Measurements from ENCODE around the gene OAT.
"Not testable (repeated sequence)": the region's sequence is repeated elsewhere in the genome, so short reads cannot be mapped to it uniquely, and the experiment has no call there.

OAT gene

DNA sequence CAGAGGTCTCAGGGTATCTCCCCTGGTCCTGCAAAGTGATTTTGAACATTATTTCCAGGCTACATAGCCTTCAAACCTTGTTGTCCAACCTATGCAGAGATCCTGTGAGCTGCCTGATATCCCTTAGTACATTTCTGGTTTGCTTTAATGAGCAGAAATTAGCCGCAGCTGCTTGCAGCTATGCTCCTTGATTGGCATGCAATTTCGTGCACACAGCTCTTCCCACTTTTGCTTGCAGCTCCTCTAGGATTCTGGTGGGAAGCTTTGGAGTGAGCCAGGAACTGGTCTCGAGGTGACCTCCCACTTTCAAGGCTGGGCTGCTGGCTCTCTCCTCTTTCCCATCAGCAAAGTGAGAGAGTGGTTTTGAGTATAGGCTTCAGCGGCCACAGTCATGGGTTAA lies 45.8 kb downstream of the OAT start:
- Histone ChIP-seq H3K27ac (replicated peaks) (no peak overlapping the region), H3K27me3 (ENCODE audit: insufficient read depth, poor library complexity, severe bottlenecking) (peaks cover 10% of the 10 kb centered on the region), H3K4me3 (replicated peaks; ENCODE audit: insufficient read depth, low read length) (no peak overlapping the region)
- TF ChIP-seq, protein P1, sequence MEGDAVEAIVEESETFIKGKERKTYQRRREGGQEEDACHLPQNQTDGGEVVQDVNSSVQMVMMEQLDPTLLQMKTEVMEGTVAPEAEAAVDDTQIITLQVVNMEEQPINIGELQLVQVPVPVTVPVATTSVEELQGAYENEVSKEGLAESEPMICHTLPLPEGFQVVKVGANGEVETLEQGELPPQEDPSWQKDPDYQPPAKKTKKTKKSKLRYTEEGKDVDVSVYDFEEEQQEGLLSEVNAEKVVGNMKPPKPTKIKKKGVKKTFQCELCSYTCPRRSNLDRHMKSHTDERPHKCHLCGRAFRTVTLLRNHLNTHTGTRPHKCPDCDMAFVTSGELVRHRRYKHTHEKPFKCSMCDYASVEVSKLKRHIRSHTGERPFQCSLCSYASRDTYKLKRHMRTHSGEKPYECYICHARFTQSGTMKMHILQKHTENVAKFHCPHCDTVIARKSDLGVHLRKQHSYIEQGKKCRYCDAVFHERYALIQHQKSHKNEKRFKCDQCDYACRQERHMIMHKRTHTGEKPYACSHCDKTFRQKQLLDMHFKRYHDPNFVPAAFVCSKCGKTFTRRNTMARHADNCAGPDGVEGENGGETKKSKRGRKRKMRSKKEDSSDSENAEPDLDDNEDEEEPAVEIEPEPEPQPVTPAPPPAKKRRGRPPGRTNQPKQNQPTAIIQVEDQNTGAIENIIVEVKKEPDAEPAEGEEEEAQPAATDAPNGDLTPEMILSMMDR (IDR thresholded peaks at IDR 0.05; ENCODE audit: insufficient read depth, low read length), result no peak
- no peak for TF ChIP-seq SPI1 (IDR thresholded peaks at IDR 0.05; ENCODE audit: borderline replicate concordance, low read depth)
- TF ChIP-seq GABPA (IDR thresholded peaks at IDR 0.05; ENCODE audit: low read depth), result no peak
- TF ChIP-seq POLR2AphosphoS5 (IDR thresholded peaks at IDR 0.05; ENCODE audit: low read depth), result no peak
- TF ChIP-seq, protein P2, sequence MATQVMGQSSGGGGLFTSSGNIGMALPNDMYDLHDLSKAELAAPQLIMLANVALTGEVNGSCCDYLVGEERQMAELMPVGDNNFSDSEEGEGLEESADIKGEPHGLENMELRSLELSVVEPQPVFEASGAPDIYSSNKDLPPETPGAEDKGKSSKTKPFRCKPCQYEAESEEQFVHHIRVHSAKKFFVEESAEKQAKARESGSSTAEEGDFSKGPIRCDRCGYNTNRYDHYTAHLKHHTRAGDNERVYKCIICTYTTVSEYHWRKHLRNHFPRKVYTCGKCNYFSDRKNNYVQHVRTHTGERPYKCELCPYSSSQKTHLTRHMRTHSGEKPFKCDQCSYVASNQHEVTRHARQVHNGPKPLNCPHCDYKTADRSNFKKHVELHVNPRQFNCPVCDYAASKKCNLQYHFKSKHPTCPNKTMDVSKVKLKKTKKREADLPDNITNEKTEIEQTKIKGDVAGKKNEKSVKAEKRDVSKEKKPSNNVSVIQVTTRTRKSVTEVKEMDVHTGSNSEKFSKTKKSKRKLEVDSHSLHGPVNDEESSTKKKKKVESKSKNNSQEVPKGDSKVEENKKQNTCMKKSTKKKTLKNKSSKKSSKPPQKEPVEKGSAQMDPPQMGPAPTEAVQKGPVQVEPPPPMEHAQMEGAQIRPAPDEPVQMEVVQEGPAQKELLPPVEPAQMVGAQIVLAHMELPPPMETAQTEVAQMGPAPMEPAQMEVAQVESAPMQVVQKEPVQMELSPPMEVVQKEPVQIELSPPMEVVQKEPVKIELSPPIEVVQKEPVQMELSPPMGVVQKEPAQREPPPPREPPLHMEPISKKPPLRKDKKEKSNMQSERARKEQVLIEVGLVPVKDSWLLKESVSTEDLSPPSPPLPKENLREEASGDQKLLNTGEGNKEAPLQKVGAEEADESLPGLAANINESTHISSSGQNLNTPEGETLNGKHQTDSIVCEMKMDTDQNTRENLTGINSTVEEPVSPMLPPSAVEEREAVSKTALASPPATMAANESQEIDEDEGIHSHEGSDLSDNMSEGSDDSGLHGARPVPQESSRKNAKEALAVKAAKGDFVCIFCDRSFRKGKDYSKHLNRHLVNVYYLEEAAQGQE (IDR thresholded peaks at IDR 0.05; ENCODE audit: insufficient replicate concordance, low read depth), result no peak
- no peak for DNase-seq (ENCODE audit: low read depth in 1 of 2, low spot score in 1 of 2)

DNA sequence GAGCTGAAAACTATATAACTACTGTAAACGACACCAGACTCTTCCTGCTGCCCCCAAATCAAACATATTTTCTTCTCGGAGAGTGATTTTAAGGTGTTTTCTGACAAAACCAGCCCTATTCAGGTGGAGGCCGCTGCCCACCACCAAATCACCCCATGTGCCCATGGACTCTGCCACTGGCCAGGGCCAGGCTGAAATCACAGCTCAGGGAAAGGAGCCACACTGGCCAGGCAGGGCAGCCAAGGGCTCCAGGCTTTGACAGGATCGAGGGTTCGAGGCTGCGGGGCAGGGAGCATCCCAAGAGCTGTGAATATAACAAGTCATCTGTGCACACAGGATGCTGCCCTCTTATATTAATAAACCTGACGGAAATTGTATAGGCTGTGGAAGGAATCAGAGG lies 48.3 kb downstream of the OAT start:
- Histone ChIP-seq H3K4me3 (replicated peaks; ENCODE audit: insufficient read depth, low read length) (no peak overlapping the region), H3K27me3 (ENCODE audit: insufficient read depth, poor library complexity, severe bottlenecking) (peaks cover 10% of the 10 kb centered on the region), H3K27ac (replicated peaks) (no peak overlapping the region)
- TF ChIP-seq POLR2AphosphoS5 (IDR thresholded peaks at IDR 0.05; ENCODE audit: low read depth), result no peak
- TF ChIP-seq, protein P2 (IDR thresholded peaks at IDR 0.05; ENCODE audit: insufficient replicate concordance, low read depth), result no peak
- TF ChIP-seq GABPA (IDR thresholded peaks at IDR 0.05; ENCODE audit: low read depth), result no peak
- no peak for TF ChIP-seq SPI1 (IDR thresholded peaks at IDR 0.05; ENCODE audit: borderline replicate concordance, low read depth)
- TF ChIP-seq, protein P1 (IDR thresholded peaks at IDR 0.05; ENCODE audit: insufficient read depth, low read length), result no peak
- no peak for DNase-seq (ENCODE audit: low read depth in 1 of 2, low spot score in 1 of 2)

DNA sequence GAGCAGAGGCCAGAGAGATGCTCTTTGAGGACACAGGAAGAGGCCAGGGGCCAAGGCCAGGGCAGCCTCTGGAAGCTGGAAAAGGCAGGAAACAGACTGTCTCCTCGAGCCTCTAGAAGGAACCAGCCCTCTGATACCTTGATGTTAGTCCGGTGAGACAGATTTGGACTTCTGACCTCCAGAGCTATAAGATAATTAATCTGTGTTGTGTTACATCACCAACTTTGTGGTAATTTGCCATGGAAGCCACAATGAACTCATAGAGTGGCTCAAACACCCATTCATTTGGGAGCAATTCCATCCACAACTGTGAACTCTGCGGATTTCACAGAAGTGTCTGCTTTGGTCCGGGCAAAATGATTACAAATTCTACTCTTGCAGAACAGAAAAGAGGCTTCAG lies 48.7 kb downstream of the OAT start:
- Histone ChIP-seq H3K27me3 (ENCODE audit: insufficient read depth, poor library complexity, severe bottlenecking) (peaks cover 10% of the 10 kb centered on the region), H3K4me3 (replicated peaks; ENCODE audit: insufficient read depth, low read length) (no peak overlapping the region), H3K27ac (replicated peaks) (no peak overlapping the region)
- TF ChIP-seq GABPA (IDR thresholded peaks at IDR 0.05; ENCODE audit: low read depth), result no peak
- TF ChIP-seq SPI1 (IDR thresholded peaks at IDR 0.05; ENCODE audit: borderline replicate concordance, low read depth), result no peak
- DNase-seq (ENCODE audit: low read depth in 1 of 2, low spot score in 1 of 2), result no peak

DNA sequence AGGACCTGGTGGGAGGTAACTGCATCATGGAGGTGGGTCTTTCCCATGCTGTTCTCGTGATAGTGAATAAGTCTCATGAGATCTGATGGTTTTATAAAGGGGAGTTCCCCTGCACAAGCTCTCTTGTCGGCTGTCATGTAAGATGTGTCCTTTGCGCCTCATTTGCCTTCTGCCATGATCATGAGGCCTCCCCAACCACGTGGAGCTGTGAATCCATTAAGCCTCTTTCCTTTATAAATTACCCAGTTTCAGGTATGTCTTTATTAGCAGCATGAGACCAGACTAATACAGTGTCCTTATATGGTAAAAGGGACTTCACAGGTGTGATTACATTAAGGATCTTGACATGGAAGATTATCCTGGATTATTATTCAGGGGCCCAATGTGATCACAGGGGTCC lies 49.2 kb downstream of the OAT start:
- not testable (repeated sequence) for H3K4me3 ChIP-seq (replicated peaks; ENCODE audit: insufficient read depth, low read length); H3K27ac ChIP-seq (replicated peaks); DNase-seq (ENCODE audit: low read depth in 1 of 2, low spot score in 1 of 2)
- H3K27me3 ChIP-seq (ENCODE audit: insufficient read depth, poor library complexity, severe bottlenecking), result peaks cover 10% of the 10 kb centered on the region

DNA sequence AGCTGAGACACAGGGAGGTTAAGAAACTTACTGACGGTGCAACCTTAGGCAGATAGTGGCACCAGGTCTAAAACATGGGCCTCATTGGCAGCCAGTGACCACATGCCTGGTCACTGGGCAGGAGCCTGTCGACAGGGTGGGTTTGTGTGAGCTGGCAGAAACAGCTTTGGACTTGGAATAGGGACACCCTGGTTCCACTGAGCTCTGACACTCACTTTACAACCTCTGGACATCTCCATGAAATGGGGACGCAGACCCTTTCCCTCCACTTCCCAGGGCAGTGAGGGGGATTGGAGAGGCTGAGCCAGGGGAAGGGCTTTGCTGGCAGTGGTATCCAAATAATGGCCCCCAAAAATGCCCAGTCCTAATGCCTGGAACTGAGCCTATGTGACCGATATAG lies 49.7 kb downstream of the OAT start:
- peaks cover 10% of the 10 kb centered on the region for H3K27me3 ChIP-seq (ENCODE audit: insufficient read depth, poor library complexity, severe bottlenecking)
- DNase-seq (ENCODE audit: low read depth in 1 of 2, low spot score in 1 of 2), result no peak
- H3K27ac ChIP-seq (replicated peaks), result no peak overlapping the region
- H3K4me3 ChIP-seq (replicated peaks; ENCODE audit: insufficient read depth, low read length), result no peak overlapping the region
- TF ChIP-seq SPI1 (IDR thresholded peaks at IDR 0.05; ENCODE audit: borderline replicate concordance, low read depth) (no peak), GABPA (IDR thresholded peaks at IDR 0.05; ENCODE audit: low read depth) (no peak), POLR2AphosphoS5 (IDR thresholded peaks at IDR 0.05; ENCODE audit: low read depth) (no peak)
- TF ChIP-seq, protein P2 (IDR thresholded peaks at IDR 0.05; ENCODE audit: insufficient replicate concordance, low read depth), result no peak
- TF ChIP-seq, protein P1 (IDR thresholded peaks at IDR 0.05; ENCODE audit: insufficient read depth, low read length), result no peak
